Stimulated activated CD4-positive, alpha-beta T cell treated with anti-CD3 and anti-CD28 coated beads, TNF-alpha, amount 100 ng/mL, for 48 hours (primary cell): ENCODE results near the gene ARHGAP5.

Experiments used
- DNase-seq, 3 donors: peaks; one replicate each; pipeline ENCODE4 v3.0.0-alpha.2; 2020; ENCODE audit warnings: low read depth in 3 of 3

Gene ARHGAP5

DNA sequence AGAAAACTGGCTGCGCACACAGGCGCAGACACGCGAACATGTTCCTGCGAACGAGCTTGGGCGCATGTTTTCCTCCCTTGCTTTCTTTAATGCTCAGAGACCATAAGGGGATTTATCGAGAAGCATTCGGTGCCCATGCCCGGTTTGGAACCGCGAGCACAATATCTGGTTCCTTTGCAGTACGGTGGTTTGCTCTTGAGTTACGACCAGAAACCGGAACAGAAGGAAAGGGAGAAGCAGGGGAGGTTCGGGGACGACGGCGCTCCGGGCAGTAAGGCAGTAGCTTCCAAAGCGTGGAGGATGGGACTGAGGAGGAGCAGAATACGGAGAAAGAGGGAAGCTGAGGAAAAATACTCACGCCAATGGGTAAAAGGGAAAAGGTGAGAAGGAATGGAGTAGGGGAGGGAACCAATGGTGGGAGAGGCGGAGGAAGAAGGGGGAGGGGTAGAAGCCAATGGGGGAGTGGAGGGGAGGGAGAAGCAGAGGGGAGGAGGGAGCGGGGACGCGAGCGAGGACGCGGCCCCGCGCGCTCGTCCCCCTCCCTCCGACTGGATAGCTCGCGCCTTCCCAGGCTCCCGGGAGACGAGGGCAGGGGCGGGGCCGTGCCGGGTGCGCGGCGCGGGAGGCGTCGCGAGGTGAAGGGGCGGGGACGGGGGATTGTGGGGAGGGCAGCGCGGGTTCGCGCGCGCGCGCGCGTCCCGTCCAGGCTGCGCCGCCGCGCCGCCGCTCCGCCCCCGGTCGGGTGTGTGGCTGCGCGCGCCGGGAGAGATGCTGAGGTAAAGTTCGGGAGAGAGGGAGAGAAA is 625 bp upstream of the ARHGAP5 start:
- DNase-seq: peak; percentile 69 to 80 (median 77)

- no peak for DNase-seq
Measured at GRCh38 chr14:32078023-32078857, 1.1 kb downstream of the ARHGAP5 start.

DNA sequence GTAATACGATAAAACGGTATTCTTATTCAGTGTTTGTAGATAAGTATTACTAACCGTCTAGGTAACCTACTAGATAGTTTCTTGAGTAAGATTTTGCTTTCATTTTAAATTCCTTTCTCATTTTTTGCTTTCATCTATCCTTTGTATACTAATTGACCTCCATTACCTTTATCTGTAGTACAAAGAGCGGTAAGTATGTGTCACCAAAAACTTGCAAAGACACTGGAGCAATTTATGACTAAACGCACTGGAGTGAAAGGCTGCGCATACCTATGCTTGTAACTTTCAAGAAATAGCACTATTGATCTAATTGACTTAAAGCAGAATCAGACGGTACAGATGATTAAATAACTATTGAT is 1.7 kb downstream of the ARHGAP5 start:
- DNase-seq: peak in 1 of 3 donors; percentile 11

GRCh38 chr14:32079264-32079663 is 2.2 kb downstream of the ARHGAP5 start:
- no peak for DNase-seq

GRCh38 chr14:32080001-32080510 is 3.0 kb downstream of the ARHGAP5 start:
- DNase-seq: no peak

DNA sequence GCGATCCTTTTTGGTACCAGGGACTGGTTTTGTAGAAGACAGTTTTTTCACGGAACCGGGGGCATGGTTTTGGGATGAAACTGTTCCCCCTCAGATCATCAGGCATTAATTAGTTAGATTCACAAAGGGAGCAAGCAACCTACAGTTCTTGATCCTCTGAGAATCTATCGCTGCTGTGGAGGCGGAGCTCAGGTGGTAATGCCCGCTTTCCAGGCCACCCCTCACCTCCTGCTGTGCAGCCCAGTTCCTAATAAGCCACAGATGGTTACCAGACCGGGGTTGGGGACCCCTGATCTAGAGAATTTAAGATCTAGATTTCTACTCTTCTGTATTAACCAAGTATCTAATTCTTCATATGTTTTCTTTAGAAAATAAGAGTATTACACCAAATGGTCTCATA is 4.8 kb downstream of the ARHGAP5 start:
- no peak for DNase-seq

- DNase-seq: no peak
Measured at GRCh38 chr14:32083315-32083624, 6.2 kb downstream of the ARHGAP5 start.

DNA sequence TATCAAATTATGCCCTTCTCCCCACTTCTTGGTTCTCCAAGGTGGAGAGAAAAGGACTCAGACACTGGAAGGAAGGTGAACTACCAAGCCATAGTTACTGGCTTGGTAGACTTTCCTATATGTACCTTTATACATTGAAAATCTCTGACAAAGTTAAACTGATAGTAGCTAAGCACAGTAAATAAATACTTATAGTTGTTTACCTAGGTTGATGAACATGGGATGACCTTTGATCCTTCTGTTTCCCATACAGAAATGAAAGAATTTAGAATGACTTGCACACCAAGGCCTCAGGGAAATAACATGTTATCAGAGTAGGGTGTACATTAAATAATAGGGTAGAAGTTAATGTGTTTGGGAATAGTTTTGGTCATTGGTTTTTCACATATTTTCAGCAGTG is 6.7 kb downstream of the ARHGAP5 start:
- no peak for DNase-seq

DNA sequence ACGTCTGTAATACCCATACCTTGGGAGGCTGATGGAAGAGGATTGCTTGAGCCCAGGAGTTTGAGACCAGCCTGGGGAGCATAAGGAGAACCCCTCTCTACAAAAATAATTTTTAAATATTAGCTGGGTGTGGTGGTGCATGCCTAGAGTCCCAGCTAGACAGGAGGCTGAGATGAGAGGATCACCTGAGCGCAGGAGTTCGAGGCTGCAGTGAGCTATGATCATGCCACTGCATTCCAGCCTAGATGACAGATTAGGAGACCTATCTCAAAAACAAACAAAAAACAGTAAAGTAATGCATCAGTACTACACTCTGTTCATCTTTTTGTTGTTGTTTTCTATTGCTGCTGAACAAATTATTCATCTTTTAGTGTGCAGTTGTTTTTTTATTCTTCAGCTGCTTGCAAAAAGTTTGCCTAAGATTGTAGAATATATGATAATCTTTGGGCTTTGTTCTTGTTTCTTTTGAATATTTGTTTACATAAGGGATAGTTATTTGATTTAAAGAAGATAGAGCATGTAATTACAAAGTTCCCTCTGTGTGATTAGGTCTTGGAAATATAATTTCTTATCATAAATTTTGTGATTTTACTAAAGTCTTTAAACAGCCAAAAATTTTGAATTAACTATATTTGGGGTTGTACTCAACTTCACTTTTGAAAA is 8.2 kb downstream of the ARHGAP5 start:
- DNase-seq: no peak

DNA sequence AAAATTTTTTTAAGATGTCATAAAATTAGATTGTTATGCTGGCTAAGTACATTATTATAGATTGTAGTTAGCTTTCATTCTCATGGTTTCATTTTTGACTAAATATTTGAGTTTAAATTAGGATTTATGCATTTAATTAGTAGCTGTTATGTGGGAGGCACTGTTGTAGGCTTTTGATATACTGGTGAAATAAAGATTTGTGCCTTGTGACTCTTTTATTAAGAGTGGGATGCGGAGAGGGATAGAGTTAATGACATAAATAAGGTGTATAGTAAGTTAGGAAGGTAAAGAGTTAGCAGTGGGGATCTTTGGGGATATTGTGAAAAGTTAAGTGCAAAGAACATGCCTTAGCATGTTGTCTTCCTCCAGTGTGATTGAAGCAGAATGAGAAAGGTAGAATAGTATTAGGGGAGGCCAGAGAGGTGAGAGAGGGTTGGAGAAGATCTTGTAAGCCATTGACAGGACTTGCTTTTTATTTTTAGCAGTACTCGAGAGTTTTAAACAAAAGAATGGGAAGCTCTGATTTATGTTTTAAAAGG is 8.8 kb downstream of the ARHGAP5 start:
- DNase-seq: no peak

DNA sequence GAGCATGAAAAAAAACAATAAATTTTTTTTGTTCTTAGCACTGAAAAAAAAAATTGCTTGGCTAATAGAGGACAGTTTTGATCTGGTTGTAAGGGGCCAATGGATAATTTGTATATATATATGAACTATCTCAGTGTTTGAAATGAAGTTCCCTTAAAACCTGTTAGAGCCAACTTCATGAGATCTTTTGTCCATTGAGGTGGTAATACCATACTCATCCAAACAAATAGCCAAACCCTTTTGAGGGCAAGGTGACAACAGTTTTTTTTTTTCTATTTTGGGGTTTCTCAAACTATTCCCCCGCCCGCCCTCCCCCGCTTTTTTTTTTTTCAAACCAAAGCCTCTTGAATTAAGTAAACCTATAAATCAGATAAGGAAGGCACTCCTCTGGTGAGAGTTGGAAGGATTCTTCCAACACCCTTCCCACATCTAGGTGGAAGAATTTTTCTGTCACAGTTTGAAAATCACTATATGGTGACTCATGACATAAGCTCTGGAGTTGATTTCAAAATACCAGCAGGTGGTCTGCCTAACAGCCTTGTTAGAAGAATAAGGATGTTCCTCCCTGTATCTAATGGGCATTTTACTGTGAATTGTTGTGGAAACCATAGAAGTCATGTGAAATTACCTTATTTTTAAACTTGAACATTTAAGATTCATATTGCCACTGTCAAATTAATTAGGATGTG is 10.2 kb downstream of the ARHGAP5 start:
- no peak for DNase-seq

DNA sequence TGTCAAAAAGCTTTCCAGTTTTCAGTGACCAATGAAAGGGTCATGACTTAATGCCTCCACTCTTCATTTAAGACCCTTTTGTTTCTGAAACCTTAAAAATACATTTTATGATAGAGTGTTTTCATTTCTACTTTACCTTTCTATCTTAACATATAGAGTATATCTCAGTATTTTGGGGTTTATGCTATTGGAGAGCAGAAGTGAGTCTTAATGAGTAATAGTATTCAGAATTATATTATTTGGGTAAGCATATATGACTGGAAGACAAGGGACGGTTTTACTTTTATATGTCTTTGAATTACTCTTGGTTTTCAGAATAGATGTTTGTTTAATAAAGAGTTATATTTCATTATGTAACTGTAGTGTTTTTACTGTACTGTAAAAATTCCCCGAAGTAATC is 10.8 kb downstream of the ARHGAP5 start:
- no peak for DNase-seq

- DNase-seq: no peak
Measured at GRCh38 chr14:32090686-32091085, 13.6 kb downstream of the ARHGAP5 start.

- no peak for DNase-seq
Measured at GRCh38 chr14:32099473-32099872, 22.4 kb downstream of the ARHGAP5 start.

GRCh38 chr14:32100175-32100574 is 23.1 kb downstream of the ARHGAP5 start:
- no peak for DNase-seq

- DNase-seq: no peak
Measured at GRCh38 chr14:32102152-32102787, 25.2 kb downstream of the ARHGAP5 start.

DNA sequence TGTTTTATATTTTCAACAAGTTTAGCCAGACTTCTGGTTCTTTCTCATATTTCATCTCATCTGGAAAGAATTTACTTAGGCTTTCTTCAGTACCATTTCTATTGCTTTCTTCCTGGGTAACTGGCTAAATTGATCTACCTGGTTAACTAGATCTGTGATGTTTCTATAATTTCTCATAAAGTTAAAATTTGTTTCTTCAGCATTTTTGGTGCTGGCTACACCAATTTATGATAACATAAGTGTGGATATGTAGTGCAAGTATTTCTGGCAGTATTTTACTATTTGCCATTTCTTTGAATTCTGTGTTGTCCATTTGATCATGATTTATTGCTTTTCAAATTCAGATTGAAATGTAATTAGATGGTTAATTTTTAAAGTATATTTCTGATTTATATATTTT is 25.9 kb downstream of the ARHGAP5 start:
- no peak for DNase-seq

- no peak for DNase-seq
Measured at GRCh38 chr14:32104308-32104707, 27.2 kb downstream of the ARHGAP5 start.

GRCh38 chr14:32104803-32105202 is 27.7 kb downstream of the ARHGAP5 start:
- DNase-seq: no peak

- no peak for DNase-seq
Measured at GRCh38 chr14:32109676-32110547, 32.8 kb downstream of the ARHGAP5 start.
